OCI-LY3 (cell line): ENCODE measurements around the gene MRNIP.
"Not testable (repeated sequence)": the region's sequence is repeated elsewhere in the genome, so short reads cannot be mapped to it uniquely, and the experiment has no call there.

ENCODE experiments used
- H2AFZ ChIP-seq: fragments of 200-600, 300-600 bp; shearing (Covaris generic); 2 replicates; pipeline ENCODE4 v1.6.0; 2014; ENCODE audit warnings: antibody characterized with exemption, low read depth, low read length
- H3K27ac ChIP-seq: fragments of 200-600, 300-600 bp; sonication (generic); 2 replicates; pipeline ENCODE4 v1.5.1; 2014; ENCODE audit warnings: mild to moderate bottlenecking, low read length, moderate library complexity, mixed read lengths
- H3K27me3 ChIP-seq: fragments of 200-600, 300-600 bp; sonication (generic); 2 replicates; pipeline ENCODE4 v1.6.1; 2014; ENCODE audit warnings: low read depth, low read length, mixed read lengths
- H3K36me3 ChIP-seq: fragments of 200-600, 300-600 bp; sonication (generic); replicated peaks from 2 replicates; pipeline ENCODE3; 2014; ENCODE audit warnings: low read depth, low read length, mixed read lengths
- H3K4me1 ChIP-seq: fragments of 300-600, 200-600 bp; sonication (generic); 2 replicates; pipeline ENCODE4 v1.6.1; 2014; ENCODE audit warnings: low read length, mixed read lengths
- H3K4me2 ChIP-seq: fragments of 200-600, 300-600 bp; sonication (generic); 2 replicates; pipeline ENCODE4 v1.6.1; 2014; ENCODE audit warnings: low read length, mixed read lengths
- H3K4me3 ChIP-seq: fragments of 300-600, 200-600 bp; sonication (generic); 2 replicates; pipeline ENCODE4 v1.5.1; 2014; ENCODE audit warnings: antibody characterized with exemption, mild to moderate bottlenecking, low read length, moderate library complexity
- H3K79me2 ChIP-seq: fragments of 300-600, 200-600 bp; shearing (Covaris generic); 2 replicates; pipeline ENCODE4 v1.6.1; 2014; ENCODE audit warnings: mild to moderate bottlenecking, low read length, mixed read lengths
- H3K9ac ChIP-seq: fragments of 300-600, 200-600 bp; shearing (Covaris generic); 2 replicates; pipeline ENCODE4 v1.6.0; 2014; ENCODE audit warnings: mild to moderate bottlenecking, low read length, moderate library complexity
- H3K9me3 ChIP-seq: fragments of 200-600, 300-600 bp; shearing (Covaris generic); 2 replicates; pipeline ENCODE4 v1.6.1; 2014; ENCODE audit warnings: low read length, mixed read lengths; ENCODE audit not compliant: insufficient read depth
- H4K20me1 ChIP-seq: fragments of 200-600, 300-600 bp; sonication (generic); 2 replicates; pipeline ENCODE4 v1.6.1; 2016; ENCODE audit warnings: low read length, mixed read lengths; ENCODE audit not compliant: insufficient read depth
- CTCF ChIP-seq: fragments of 200-600, 300-600 bp; sonication (generic); IDR thresholded peaks from 2 replicates; pipeline ENCODE4 v1.5.1; 2014; ENCODE audit warnings: antibody characterized with exemption, low read length, low read depth
- EZH2phosphoT487 ChIP-seq: fragments of 200-600 bp; shearing (Covaris generic); IDR thresholded peaks from 2 replicates; pipeline ENCODE4 v1.6.1; 2018; ENCODE audit warnings: antibody characterized with exemption, mixed run types, low read depth

The MRNIP gene

GRCh38 chr5:179874136-179874535 is 15.5 kb upstream of the MRNIP start:
- Histone ChIP-seq H3K4me1 (no peaks in the 10 kb centered on the region), H4K20me1 (no peaks in the 10 kb centered on the region), H3K27me3 (no peaks in the 10 kb centered on the region), H3K9me3 (no peaks in the 10 kb centered on the region), H3K9ac (no peak overlapping the region), H3K27ac (no peak overlapping the region), H3K4me3 (no peak overlapping the region), H3K79me2 (no peaks in the 10 kb centered on the region), H2AFZ (no peak overlapping the region), H3K4me2 (no peak overlapping the region), H3K36me3 (peaks cover 70% of the 10 kb centered on the region)
- TF ChIP-seq CTCF (no peak), EZH2phosphoT487 (no peak)

GRCh38 chr5:179873588-179874110 is 15.0 kb upstream of the MRNIP start:
- Histone ChIP-seq H3K4me2 (no peak overlapping the region), H2AFZ (no peak overlapping the region), H3K9ac (no peak overlapping the region), H3K27ac (no peak overlapping the region), H3K27me3 (no peaks in the 10 kb centered on the region), H3K36me3 (peaks cover 69% of the 10 kb centered on the region), H3K4me1 (no peaks in the 10 kb centered on the region), H4K20me1 (no peaks in the 10 kb centered on the region), H3K4me3 (no peak overlapping the region), H3K79me2 (no peaks in the 10 kb centered on the region), H3K9me3 (no peaks in the 10 kb centered on the region)
- TF ChIP-seq CTCF = no peak
- no peak for TF ChIP-seq EZH2phosphoT487

GRCh38 chr5:179872828-179873575 is 14.4 kb upstream of the MRNIP start:
- Histone ChIP-seq H3K9ac (no peak overlapping the region), H3K79me2 (no peaks in the 10 kb centered on the region), H3K9me3 (no peaks in the 10 kb centered on the region), H3K4me1 (no peaks in the 10 kb centered on the region), H3K4me2 (no peak overlapping the region), H3K27me3 (no peaks in the 10 kb centered on the region), H3K4me3 (no peak overlapping the region), H4K20me1 (no peaks in the 10 kb centered on the region), H2AFZ (no peak overlapping the region), H3K36me3 (peaks cover 71% of the 10 kb centered on the region), H3K27ac (no peak overlapping the region)
- TF ChIP-seq EZH2phosphoT487 (no peak), CTCF (no peak)

- Histone ChIP-seq H3K9me3 (no peaks in the 10 kb centered on the region), H3K36me3 (peaks cover 68% of the 10 kb centered on the region), H2AFZ (no peak overlapping the region), H3K27ac (no peak overlapping the region), H3K9ac (no peak overlapping the region), H4K20me1 (no peaks in the 10 kb centered on the region), H3K79me2 (no peaks in the 10 kb centered on the region), H3K27me3 (no peaks in the 10 kb centered on the region), H3K4me2 (no peak overlapping the region), H3K4me3 (no peak overlapping the region), H3K4me1 (no peaks in the 10 kb centered on the region)
- TF ChIP-seq CTCF = no peak
- no peak for TF ChIP-seq EZH2phosphoT487
Measured at GRCh38 chr5:179872055-179872827, 13.6 kb upstream of the MRNIP start.

- H3K27ac ChIP-seq, H3K79me2 ChIP-seq, H3K9me3 ChIP-seq, H3K27me3 ChIP-seq, H2AFZ ChIP-seq, H3K4me3 ChIP-seq, H3K4me1 ChIP-seq, H4K20me1 ChIP-seq, H3K9ac ChIP-seq, H3K4me2 ChIP-seq: not testable (repeated sequence)
- peaks cover 74% of the 10 kb centered on the region for H3K36me3 ChIP-seq
Measured at GRCh38 chr5:179871533-179871932, 12.9 kb upstream of the MRNIP start.
